Ramos (cell line): ENCODE measurements around the gene HIVEP1.

Source experiments
- in situ Hi-C: fragments of 300-500 bp; cut with MboI; formaldehyde crosslinking; loops from one replicate; pipeline ENCODE4 v1.14.3; 2022; ENCODE audit warnings: low sequenced_read_pairs; ENCODE audit not compliant: unreplicated experiment

The HIVEP1 gene

GRCh38 chr6:12036766-12037165, 24.7 kb downstream of the HIVEP1 start:
- in situ Hi-C loops: no loop called here

GRCh38 chr6:12037798-12038197, 25.7 kb downstream of the HIVEP1 start:
- in situ Hi-C loops: no loop called here

GRCh38 chr6:12039540-12040459, 27.7 kb downstream of the HIVEP1 start:
- in situ Hi-C loops: no loop called here

- in situ Hi-C loops: no loop called here
These were observed 35.2 kb downstream of the HIVEP1 start for GRCh38 chr6:12047304-12047703.

GRCh38 chr6:12047792-12048432, 35.8 kb downstream of the HIVEP1 start:
- in situ Hi-C loops: no loop called here

GRCh38 chr6:12048609-12049008, 36.5 kb downstream of the HIVEP1 start:
- in situ Hi-C loops: no loop called here

GRCh38 chr6:12049165-12049564, 37.1 kb downstream of the HIVEP1 start:
- in situ Hi-C loops: no loop called here

GRCh38 chr6:12051861-12052368, 39.8 kb downstream of the HIVEP1 start:
- in situ Hi-C loops: no loop called here

- in situ Hi-C loops: no loop called here
These were observed 46.3 kb downstream of the HIVEP1 start for GRCh38 chr6:12058172-12058961.

- in situ Hi-C loops: no loop called here
These were observed 48.9 kb downstream of the HIVEP1 start for GRCh38 chr6:12060780-12061609.

- in situ Hi-C loops: no loop called here
These were observed 50.5 kb downstream of the HIVEP1 start for GRCh38 chr6:12062605-12063004.

- in situ Hi-C loops: no loop called here
These were observed 52.0 kb downstream of the HIVEP1 start for GRCh38 chr6:12064131-12064530.

GRCh38 chr6:12064538-12065071, 52.5 kb downstream of the HIVEP1 start:
- in situ Hi-C loops: no loop called here

- in situ Hi-C loops: no loop called here
These were observed 53.4 kb downstream of the HIVEP1 start for GRCh38 chr6:12065321-12066140.

GRCh38 chr6:12066297-12066696, 54.2 kb downstream of the HIVEP1 start:
- in situ Hi-C loops: no loop called here

- in situ Hi-C loops: no loop called here
These were observed 56.9 kb downstream of the HIVEP1 start for GRCh38 chr6:12068899-12069557.

GRCh38 chr6:12069891-12070529, 57.9 kb downstream of the HIVEP1 start:
- in situ Hi-C loops: no loop called here
